HG02610 (cell line): ENCODE data around the gene NEU4.

Experiments used
- ATAC-seq: cut with Tn5 transposase; IDR thresholded peaks from one replicate; pipeline ENCODE4 v1.9.1; 2021; ENCODE audit warnings: mild to moderate bottlenecking, moderate library complexity; ENCODE audit not compliant: unreplicated experiment

The NEU4 gene

GRCh38 chr2:241860184-241861078 lies 51.4 kb downstream of the NEU4 start:
- no peak for ATAC-seq

GRCh38 chr2:241861264-241861663 lies 52.3 kb downstream of the NEU4 start:
- ATAC-seq = no peak

- ATAC-seq = no peak
These were observed 53.1 kb downstream of the NEU4 start for GRCh38 chr2:241862093-241862492.

GRCh38 chr2:241862775-241863535 lies 54.0 kb downstream of the NEU4 start:
- no peak for ATAC-seq

- no peak for ATAC-seq
These were observed 54.6 kb downstream of the NEU4 start for GRCh38 chr2:241863536-241863954.

- ATAC-seq = no peak
These were observed 55.3 kb downstream of the NEU4 start for GRCh38 chr2:241864168-241864849.

GRCh38 chr2:241864850-241865213 lies 55.8 kb downstream of the NEU4 start:
- ATAC-seq = no peak

GRCh38 chr2:241865416-241865956 lies 56.5 kb downstream of the NEU4 start:
- no peak for ATAC-seq

- no peak for ATAC-seq
These were observed 57.2 kb downstream of the NEU4 start for GRCh38 chr2:241865957-241866789.
